SK-N-SH (cell line): ENCODE measurements around the gene BRINP3.

Experiments
- CTCF ChIP-seq: fragments of 200-600 bp; sonication (generic); IDR thresholded peaks from 2 replicates; pipeline ENCODE4 v1.6.1; 2017; ENCODE audit warnings: antibody characterized with exemption, mild to moderate bottlenecking, moderate library complexity
- EP300 ChIP-seq, 2 experiments: IDR thresholded peaks; 2 replicates each; pipeline versions ENCODE4 v1.4.0 to v1.6.1; 2012; ENCODE audit warnings: borderline replicate concordance in 1 of 2, low read depth in 1 of 2, low read length in 1 of 2
- MAX ChIP-seq: IDR thresholded peaks from 2 replicates; pipeline ENCODE4 v1.4.0; 2012; ENCODE audit warnings: low read depth
- NFIC ChIP-seq: IDR thresholded peaks from 2 replicates; pipeline ENCODE4 v1.4.0; 2012; ENCODE audit warnings: borderline replicate concordance
- NRF1 ChIP-seq: IDR thresholded peaks from 2 replicates; pipeline ENCODE4 v1.6.1; 2012; ENCODE audit warnings: low read depth, mild to moderate bottlenecking, low read length
- POLR2AphosphoS5 ChIP-seq: IDR thresholded peaks from 2 replicates; pipeline ENCODE4 v1.6.1; 2012; ENCODE audit warnings: low read depth, low read length
- USF1 ChIP-seq: IDR thresholded peaks from 2 replicates; pipeline ENCODE4 v1.4.0; 2012; ENCODE audit warnings: low read depth, borderline replicate concordance
- YY1 ChIP-seq: IDR thresholded peaks from 2 replicates; pipeline ENCODE4 v1.4.0; 2012; ENCODE audit warnings: low read depth, mild to moderate bottlenecking

GRCh38 chr1:190205713-190206112 lies 272.0 kb downstream of the BRINP3 start:
- TF ChIP-seq USF1 (no peak), POLR2AphosphoS5 (no peak), NFIC (no peak), CTCF (no peak), YY1 (no peak), NRF1 (no peak), EP300 (IDR thresholded peaks at IDR 0.05; ENCODE audit: borderline replicate concordance in 1 of 2, low read depth in 1 of 2, low read length in 1 of 2) (no peak), MAX (no peak)
